Smooth muscle cell (in vitro differentiated cells): ENCODE measurements around the gene CFDP1. TPM values are rescaled to one million over a fixed set of nuclear protein-coding genes. Genes with fewer than 3 reads are reported as not detected.

Experiments used
- DNase-seq: peaks from one replicate; lab custom pipeline; 2025; ENCODE audit not compliant: unreplicated experiment; lab: John Stamatoyannopoulos, UW
- H2AFZ ChIP-seq: fragments of 200-600 bp; sonication (generic); 2 replicates; pipeline ENCODE4 v1.6.0; 2016; ENCODE audit warnings: antibody characterized with exemption, low read depth, mild to moderate bottlenecking
- H3F3A ChIP-seq: fragments of 200-600 bp; sonication (generic); 2 replicates; pipeline ENCODE4 v1.6.0; 2017; ENCODE audit warnings: antibody characterized with exemption, low read depth
- H3K27ac ChIP-seq: fragments of 200-600 bp; sonication (generic); 2 replicates; pipeline ENCODE4 v1.5.1; 2016; ENCODE audit warnings: low read depth, mild to moderate bottlenecking
- H3K27me3 ChIP-seq: fragments of 200-600 bp; sonication (generic); 2 replicates; pipeline ENCODE4 v1.6.1; 2016; ENCODE audit warnings: low read depth, mild to moderate bottlenecking
- H3K36me3 ChIP-seq: fragments of 200-600 bp; sonication (generic); 2 replicates; pipeline ENCODE4 v1.5.1; 2016; ENCODE audit warnings: low read depth
- H3K4me1 ChIP-seq: fragments of 200-600 bp; sonication (generic); 2 replicates; pipeline ENCODE4 v1.5.1; 2016; ENCODE audit warnings: low read depth
- H3K4me2 ChIP-seq: fragments of 200-600 bp; sonication (generic); 2 replicates; pipeline ENCODE4 v1.6.0; 2016; ENCODE audit warnings: mild to moderate bottlenecking
- H3K4me3 ChIP-seq: fragments of 200-600 bp; sonication (generic); 2 replicates; pipeline ENCODE4 v1.5.1; 2016; ENCODE audit warnings: mild to moderate bottlenecking
- H3K79me2 ChIP-seq: fragments of 200-600 bp; sonication (generic); 2 replicates; pipeline ENCODE4 v1.6.0; 2016; ENCODE audit warnings: low read depth, mild to moderate bottlenecking
- H3K9ac ChIP-seq: fragments of 200-600 bp; sonication (generic); 2 replicates; pipeline ENCODE4 v1.6.0; 2016; ENCODE audit warnings: low read depth
- H3K9me3 ChIP-seq: fragments of 200-600 bp; sonication (generic); replicated peaks from 2 replicates; pipeline ENCODE4 v1.5.1; 2016; ENCODE audit warnings: low read depth
- H4K20me1 ChIP-seq: fragments of 200-600 bp; sonication (generic); 2 replicates; pipeline ENCODE4 v1.6.0; 2016; ENCODE audit warnings: low read depth
- WGBS: methylation state at CpG from one replicate; pipeline ENCODE4 v1.1.7; 2016; ENCODE audit warnings: low lambda C conversion rate; 5-methylcytosine and 5-hydroxymethylcytosine counted together
- polyA plus RNA-seq: library from polyadenylated mRNA; unstranded; fragments of >200 nt; fragmentation: Nextera tagmentation; extraction: Ambion mirVana; gene quantifications from 2 replicates; pipeline ENCODE4 v1.2.1, GENCODE V29; 2016
- total RNA-seq: library from RNA; depleted of rRNA; stranded (reverse); fragments of >200 nt; gene quantifications from 2 replicates; pipeline ENCODE4 v1.2.3, GENCODE V29; 2014
- TF ChIP-seq, protein P1 (sequence below): fragments of 200-600 bp; sonication (generic); IDR thresholded peaks from 2 replicates; pipeline ENCODE4 v1.5.1; 2017; ENCODE audit warnings: borderline replicate concordance, mild to moderate bottlenecking, antibody characterized with exemption; ENCODE audit not compliant: insufficient read depth, poor library complexity, severe bottlenecking

The CFDP1 gene
- total and polyA plus RNA-seq, 2 experiments from 2014 or later: 59.0 to 91.0 TPM

DNA sequence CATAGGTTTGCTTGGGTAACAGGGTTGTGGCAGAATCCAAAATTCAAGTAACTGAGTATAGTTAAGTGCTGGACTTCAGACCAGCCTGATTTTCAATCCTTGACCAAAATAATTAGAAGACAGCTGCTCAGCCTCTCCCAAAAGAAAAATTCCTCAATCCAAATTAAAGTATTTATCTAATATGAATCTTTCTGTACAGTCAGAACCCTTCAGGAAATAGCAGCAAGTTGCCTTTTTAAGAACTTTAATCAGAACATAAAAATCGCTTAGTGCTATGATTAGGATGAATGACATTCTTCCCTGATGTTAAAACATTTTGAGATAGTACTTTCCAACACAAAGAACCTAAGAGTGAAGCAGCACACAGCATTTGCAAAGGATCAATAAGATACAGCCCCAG lies 50.2 kb downstream of the CFDP1 start:
- H3K27ac ChIP-seq: peak overlapping the region; percentile 17
- no peak for DNase-seq
- TF ChIP-seq, protein P1, sequence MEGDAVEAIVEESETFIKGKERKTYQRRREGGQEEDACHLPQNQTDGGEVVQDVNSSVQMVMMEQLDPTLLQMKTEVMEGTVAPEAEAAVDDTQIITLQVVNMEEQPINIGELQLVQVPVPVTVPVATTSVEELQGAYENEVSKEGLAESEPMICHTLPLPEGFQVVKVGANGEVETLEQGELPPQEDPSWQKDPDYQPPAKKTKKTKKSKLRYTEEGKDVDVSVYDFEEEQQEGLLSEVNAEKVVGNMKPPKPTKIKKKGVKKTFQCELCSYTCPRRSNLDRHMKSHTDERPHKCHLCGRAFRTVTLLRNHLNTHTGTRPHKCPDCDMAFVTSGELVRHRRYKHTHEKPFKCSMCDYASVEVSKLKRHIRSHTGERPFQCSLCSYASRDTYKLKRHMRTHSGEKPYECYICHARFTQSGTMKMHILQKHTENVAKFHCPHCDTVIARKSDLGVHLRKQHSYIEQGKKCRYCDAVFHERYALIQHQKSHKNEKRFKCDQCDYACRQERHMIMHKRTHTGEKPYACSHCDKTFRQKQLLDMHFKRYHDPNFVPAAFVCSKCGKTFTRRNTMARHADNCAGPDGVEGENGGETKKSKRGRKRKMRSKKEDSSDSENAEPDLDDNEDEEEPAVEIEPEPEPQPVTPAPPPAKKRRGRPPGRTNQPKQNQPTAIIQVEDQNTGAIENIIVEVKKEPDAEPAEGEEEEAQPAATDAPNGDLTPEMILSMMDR: no peak
- H3K4me2 ChIP-seq: no peak overlapping the region
- 91% methylated on average over 1 of the region's 1 CpG for WGBS
- H4K20me1 ChIP-seq: peaks cover 3% of the 10 kb centered on the region
- no peak overlapping the region for H3K4me3 ChIP-seq
- H3K36me3 ChIP-seq: no peaks in the 10 kb centered on the region
- peaks cover 17% of the 10 kb centered on the region for H3K79me2 ChIP-seq
- H2AFZ ChIP-seq: no peak overlapping the region
- peaks cover 10% of the 10 kb centered on the region for H3F3A ChIP-seq
- no peaks in the 10 kb centered on the region for H3K9me3 ChIP-seq
- no peak overlapping the region for H3K9ac ChIP-seq
- H3K27me3 ChIP-seq: no peaks in the 10 kb centered on the region
- H3K4me1 ChIP-seq: peaks cover 9% of the 10 kb centered on the region

DNA sequence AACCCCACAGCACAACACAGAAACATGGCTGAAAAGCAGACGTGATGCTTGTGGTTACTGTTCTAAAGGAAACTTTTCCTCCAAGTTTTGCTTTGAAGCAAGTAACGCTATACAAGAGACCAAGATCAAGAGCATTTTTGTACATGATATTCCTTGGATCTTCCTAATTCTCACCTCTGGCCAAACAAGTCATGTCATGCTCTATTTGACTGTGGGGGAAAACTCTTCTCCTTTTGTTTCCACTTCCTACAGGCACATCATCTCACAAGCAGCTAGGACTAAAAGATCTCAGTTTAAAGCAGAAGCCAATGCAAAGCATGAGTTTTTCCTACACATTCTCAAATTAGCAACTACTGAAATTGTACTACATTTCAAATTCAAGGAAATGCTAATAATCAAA lies 50.7 kb downstream of the CFDP1 start:
- WGBS: 80% methylated on average over 2 of the region's 2 CpGs
- H3K27me3 ChIP-seq: no peaks in the 10 kb centered on the region
- no peak for DNase-seq
- no peak overlapping the region for H2AFZ ChIP-seq
- H4K20me1 ChIP-seq: peaks cover 3% of the 10 kb centered on the region
- no peak overlapping the region for H3K9ac ChIP-seq
- no peaks in the 10 kb centered on the region for H3K36me3 ChIP-seq
- H3K27ac ChIP-seq: peak overlapping the region; percentile 17
- peaks cover 10% of the 10 kb centered on the region for H3F3A ChIP-seq
- H3K4me3 ChIP-seq: no peak overlapping the region
- peaks cover 12% of the 10 kb centered on the region for H3K4me1 ChIP-seq
- H3K4me2 ChIP-seq: no peak overlapping the region
- peaks cover 13% of the 10 kb centered on the region for H3K79me2 ChIP-seq
- H3K9me3 ChIP-seq: no peaks in the 10 kb centered on the region
- TF ChIP-seq, protein P1: no peak

DNA sequence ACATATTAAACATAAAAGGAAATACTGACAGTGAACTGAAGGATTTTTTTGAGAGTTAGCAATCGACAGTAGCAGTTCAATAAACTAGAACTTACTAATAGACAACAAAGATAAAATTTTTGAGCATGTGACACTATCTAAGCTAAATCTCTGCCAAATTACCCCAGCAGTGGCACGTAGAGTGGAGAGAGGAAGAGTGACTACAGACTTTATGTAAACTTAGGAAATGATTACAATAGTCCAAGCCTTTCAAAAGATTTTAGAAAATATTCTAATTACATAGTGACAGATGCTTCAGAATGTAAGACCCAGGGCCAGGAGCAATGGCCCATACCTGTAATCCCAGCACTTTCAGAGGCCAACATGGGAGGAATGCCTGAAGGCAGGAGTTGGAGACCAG lies 52.4 kb downstream of the CFDP1 start:
- H3K9me3 ChIP-seq: no peaks in the 10 kb centered on the region
- H3K27me3 ChIP-seq: no peaks in the 10 kb centered on the region
- no peak overlapping the region for H3K4me2 ChIP-seq
- H2AFZ ChIP-seq: no peak overlapping the region
- H4K20me1 ChIP-seq: peaks cover 5% of the 10 kb centered on the region
- TF ChIP-seq, protein P1: no peak
- H3K9ac ChIP-seq: no peak overlapping the region
- DNase-seq: no peak
- no peak overlapping the region for H3K4me3 ChIP-seq
- H3F3A ChIP-seq: peaks cover 2% of the 10 kb centered on the region
- no peaks in the 10 kb centered on the region for H3K36me3 ChIP-seq
- peaks cover 16% of the 10 kb centered on the region for H3K4me1 ChIP-seq
- peak overlapping the region; percentile 5 for H3K27ac ChIP-seq
- H3K79me2 ChIP-seq: peaks cover 13% of the 10 kb centered on the region
- 65% methylated on average over 2 of the region's 2 CpGs for WGBS
